ENCODE data around the gene TMIE.
"Not testable (repeated sequence)": the region's sequence is repeated elsewhere in the genome, so short reads cannot be mapped to it uniquely, and the experiment has no call there.

Gene TMIE

DNA sequence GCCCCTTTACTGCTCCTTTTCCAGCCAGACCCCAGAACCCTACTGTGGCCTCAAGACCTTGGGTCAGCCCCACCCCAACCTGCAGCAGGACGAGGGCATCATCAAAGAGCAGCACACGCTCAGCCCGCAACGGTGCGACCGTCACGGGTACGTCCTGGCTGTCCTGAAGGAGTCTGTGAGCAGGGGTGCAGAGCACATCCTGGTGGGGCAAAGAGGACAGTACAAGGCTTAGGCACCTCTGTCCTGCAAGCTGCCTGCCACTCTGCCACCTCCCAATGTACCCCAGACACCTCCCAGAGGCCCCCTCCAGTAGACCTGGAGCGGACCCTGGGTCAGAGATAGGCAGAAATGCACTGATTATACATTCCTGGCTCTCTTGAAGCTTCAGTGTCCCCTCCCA is 15.7 kb upstream of the TMIE start:
- DNase-seq (ENCODE audit: low spot score) = no peak

GRCh38 chr3:46690798-46691197 is 10.4 kb upstream of the TMIE start:
- no peak for DNase-seq (ENCODE audit: low spot score)

DNA sequence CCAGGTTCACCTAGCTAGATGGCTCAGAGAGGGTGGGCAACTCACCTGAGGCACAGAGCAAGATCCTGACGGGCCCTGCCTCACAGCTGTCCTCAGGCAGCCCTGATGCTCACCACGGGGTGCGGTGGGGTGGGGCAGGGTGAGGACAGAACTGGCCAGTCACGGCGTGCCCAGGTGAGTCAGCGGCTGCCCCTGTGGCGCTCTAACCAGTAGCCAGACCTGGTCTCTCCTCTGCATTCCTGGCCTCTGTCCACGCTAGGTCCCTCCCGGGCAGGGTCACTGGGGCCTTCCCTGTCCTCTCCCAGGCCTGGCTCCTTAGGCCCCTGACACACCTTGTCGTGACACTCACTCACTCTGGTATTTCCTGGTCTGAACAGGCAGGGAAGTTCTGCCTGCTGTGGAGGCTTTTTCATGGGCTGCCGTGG is 8.6 kb upstream of the TMIE start:
- DNase-seq (ENCODE audit: low spot score) = no peak

DNA sequence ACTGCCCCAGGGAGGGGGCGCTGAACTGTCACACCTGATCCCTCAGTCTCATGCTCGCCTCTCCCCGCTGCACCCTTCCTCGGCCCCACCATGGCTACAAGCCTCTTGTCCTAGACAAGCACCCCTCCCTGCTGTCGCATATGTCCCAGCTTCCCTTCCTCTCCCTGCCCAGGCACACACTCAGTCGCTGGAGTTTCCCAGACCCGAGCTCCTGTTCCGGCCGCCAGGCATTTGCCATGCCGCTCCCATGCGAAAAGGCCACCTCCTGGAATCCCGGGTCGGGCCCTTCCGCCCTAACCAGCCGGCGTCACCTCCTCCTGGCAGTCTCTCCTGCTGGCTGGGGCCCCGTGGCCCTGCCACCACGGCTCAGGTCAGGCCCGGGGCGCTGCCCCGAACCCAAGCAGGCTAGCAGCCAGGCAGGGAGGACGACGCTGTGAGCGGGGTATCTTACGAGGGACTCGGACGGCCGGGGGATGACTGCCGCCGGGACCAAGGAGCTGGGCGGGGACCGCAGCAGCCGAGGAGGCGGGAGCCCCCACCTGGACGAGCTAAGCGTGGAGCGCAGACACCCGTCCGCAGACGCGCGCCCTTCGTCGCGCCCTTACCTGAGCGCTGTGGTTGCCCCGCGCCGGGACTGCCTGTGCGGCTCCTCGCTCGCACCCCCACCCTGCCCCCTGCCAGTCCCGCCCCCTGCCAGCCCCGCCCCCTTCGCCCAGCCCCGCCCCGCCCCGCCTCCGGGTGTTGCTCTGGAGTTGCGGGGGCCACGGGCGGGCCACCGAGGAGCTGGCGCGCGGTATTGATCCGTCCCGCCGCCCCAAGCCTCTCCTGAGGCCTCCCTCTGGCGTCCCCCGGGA is 7.9 kb upstream of the TMIE start, which contains the start of gene ALS2CL:
ALS2CL (minus strand) TSS at position 642 of the 854 bp plus-strand sequence. CDS start 4,239 bp downstream, outside the sequence.
- DNase-seq (ENCODE audit: low spot score) = peak; percentile 53

GRCh38 chr3:46693892-46694226 is 7.3 kb upstream of the TMIE start:
- DNase-seq (ENCODE audit: low spot score) = no peak

GRCh38 chr3:46694520-46694919 is 6.7 kb upstream of the TMIE start:
- no peak for DNase-seq (ENCODE audit: low spot score)

- DNase-seq (ENCODE audit: low spot score) = no peak
Measured at GRCh38 chr3:46695177-46695961, 5.8 kb upstream of the TMIE start.

GRCh38 chr3:46695962-46696894 is 5.0 kb upstream of the TMIE start:
- no peak for DNase-seq (ENCODE audit: low spot score)

DNA sequence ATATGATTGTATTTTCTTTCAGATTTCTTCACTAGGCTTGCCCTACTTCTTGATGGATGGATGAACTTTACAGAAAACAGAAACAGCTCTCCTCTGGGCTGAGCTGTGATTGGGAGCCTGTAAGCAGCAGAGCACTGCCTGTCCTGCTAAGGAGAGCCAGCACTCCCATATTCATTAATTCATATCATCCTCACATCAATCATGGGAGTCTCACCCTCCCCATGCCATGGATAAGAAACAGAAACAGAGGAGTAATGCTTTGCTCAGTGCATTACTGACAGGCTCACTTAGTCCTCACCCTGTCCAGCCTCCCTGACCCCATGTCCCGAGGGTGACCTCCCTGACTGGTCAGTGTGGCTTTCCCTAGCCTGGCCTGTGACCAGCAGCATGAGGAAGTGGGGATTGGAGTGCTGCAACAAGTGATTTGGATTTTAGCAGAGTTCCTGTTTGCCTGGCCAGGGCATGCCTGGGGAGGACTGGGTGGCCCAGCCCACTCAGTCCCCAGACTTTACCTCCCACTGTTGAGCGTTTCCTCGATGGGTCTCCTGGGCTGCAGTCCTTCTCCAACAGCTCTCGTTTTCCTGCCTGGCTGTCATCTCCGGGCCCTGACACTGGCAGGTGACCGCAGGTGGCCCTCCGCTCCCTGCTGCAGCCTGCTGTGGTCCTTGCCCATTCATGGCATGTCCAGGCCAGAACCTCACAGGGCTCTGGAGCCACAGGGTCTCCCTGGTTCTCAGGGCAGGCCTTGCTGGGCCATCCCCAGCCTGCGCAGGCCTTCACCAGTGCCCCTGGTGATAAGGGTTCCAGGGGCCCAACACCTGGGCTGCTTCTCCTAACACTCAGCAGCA is 1.3 kb upstream of the TMIE start:
- no peak for DNase-seq (ENCODE audit: low spot score)

DNA sequence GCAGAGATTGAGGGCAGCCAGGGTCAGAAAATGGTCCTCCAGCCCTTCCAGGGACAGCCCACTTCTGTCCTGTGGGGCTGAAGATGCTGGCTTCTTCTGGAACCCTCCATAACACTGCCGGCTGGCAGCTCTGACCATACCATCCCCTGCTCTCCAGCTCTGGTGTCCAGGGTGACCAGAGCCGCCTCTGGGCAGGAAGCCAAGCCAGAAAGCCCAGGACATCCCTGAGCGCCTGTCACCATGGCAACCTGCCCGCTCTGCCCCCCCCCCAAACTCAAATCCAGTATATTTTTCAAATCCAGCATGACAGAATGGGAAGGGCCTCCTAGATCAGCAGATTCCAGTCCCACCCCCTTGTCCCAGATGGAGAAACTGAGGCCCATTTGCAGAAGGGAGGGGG is 420 bp upstream of the TMIE start:
- no peak for DNase-seq (ENCODE audit: low spot score)

GRCh38 chr3:46702246-46703012 is 1.2 kb downstream of the TMIE start:
- no peak for DNase-seq (ENCODE audit: low spot score)

DNA sequence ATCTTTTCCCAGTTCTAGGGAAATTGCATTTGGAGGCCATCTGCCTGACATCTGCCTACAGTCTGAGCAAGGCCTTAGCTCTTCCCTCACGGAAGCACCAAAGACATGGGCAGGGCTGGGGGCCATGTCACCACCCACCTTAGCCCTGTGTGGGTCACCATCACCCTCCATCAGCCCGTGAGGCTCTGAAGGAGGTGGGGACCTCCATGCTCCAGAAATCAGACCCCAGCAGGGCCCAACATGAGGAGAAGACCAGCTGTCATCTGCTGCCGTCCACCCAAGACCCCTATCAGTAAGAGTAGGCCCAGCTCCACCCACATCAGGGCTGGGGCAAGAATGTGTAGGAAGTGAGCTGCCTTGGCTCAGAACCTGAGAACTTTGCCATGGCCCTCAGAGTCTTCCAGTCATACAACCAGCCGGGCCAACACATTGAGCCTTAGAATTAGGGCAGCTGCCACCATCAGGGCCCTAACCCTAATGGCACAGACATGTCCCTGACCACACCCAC is 1.9 kb downstream of the TMIE start:
- no peak for DNase-seq (ENCODE audit: low spot score)

- not testable (repeated sequence) for DNase-seq (ENCODE audit: low spot score)
Measured at GRCh38 chr3:46704346-46704745, 3.2 kb downstream of the TMIE start.

- peak; percentile 80 for DNase-seq (ENCODE audit: low spot score)
Measured at GRCh38 chr3:46705022-46705530, 3.9 kb downstream of the TMIE start.

DNA sequence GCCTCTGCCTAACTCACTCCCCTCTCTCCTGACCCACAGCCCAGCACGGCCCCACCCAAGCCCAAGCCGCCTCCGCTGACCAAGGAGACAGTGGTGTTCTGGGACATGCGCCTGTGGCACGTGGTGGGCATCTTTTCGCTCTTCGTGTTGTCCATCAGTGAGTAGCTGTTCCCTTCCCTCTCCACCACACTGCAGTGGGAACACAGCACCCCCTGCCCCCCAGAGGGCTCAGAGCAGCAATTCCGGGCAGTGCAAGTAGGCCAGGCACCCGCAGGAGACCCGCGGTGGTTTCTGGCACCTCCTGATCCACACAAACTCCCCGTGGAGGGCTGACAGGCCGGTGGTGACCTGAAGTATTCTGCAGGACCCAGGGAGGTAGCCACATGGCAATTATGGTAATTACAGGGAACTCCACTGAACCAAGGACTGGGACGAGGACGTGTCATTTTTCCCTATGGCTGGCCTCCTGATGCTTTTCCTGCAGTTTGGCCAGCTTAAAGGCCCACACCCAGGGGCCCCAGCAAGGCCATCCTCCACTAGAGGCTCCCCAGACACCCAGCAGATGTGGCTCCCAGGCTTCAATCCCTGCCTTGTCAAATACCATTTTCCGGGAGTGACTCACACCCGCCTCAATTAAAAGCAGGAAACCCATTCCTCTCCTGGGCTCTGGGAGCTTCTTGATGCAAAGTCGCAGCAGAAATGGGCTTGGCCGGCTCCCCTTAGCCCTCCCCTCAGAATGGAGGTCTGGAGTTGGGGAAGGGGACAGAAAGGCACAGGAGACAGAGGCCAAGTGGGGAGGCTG is 4.8 kb downstream of the TMIE start:
- DNase-seq (ENCODE audit: low spot score) = no peak

GRCh38 chr3:46706771-46707582 is 5.8 kb downstream of the TMIE start:
- DNase-seq (ENCODE audit: low spot score) = no peak

- DNase-seq (ENCODE audit: low spot score) = no peak
Measured at GRCh38 chr3:46707601-46708011, 6.4 kb downstream of the TMIE start.
